Astrocyte of the spinal cord (primary cell): ENCODE measurements around the gene NLGN1.
"Not testable (repeated sequence)": the region's sequence is repeated elsewhere in the genome, so short reads cannot be mapped to it uniquely, and the experiment has no call there.

ENCODE experiments used
- DNase-seq: peaks from one replicate; pipeline ENCODE4 v3.0.0; 2011; ENCODE audit warnings: low read depth, low spot score
- H3K4me3 ChIP-seq: 2 replicates; pipeline ENCODE4 v1.5.1; 2011; ENCODE audit warnings: low read depth, mild to moderate bottlenecking, low read length, moderate library complexity
- CTCF ChIP-seq: IDR thresholded peaks from 2 replicates; pipeline ENCODE4 v1.5.1; 2012; ENCODE audit warnings: low read depth, mild to moderate bottlenecking, low read length, inconsistent platforms
- in situ Hi-C: cut with HindIII; loops from 2 replicates; pipeline ENCODE4 v1.10.0; 2017; ENCODE audit warnings: low sequenced_read_pairs

NLGN1 gene

DNA sequence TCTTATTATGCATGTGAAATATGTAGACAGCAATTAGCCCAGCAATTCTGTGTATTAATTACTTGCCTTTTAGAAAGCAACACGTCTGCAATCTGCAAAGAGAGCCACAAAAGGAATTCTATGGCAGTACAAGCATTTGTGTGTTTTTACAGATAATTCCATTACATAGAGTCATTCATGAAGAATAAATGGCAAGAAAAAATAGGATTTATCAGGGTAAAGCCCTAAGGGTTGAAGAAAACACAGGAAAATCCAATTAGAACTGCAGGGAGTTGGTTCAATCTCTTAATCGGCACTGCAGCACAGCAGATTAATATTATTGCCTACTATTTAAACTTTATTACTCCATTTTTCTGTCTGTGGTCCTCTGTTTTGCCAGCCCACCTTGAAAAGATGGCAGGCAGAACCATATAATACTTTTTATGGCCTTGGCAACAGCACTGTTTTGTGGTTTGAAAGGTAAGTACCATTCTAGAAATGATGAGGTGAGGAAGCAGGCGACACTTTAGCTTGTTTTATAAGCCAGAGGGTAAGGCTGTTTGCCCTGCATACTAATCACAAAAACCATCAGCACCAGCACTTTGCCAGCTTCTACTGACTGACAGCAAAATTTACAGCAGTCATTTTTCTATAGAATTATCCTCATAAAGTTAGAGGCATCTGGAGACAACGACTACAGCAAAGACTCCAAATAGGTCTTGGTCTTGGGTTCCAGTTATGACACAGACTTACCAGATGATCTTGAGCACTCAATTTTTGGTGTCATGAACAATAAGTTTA lies 823.4 kb downstream of the NLGN1 start:
- in situ Hi-C loops, result no loop called here
- no peak for TF ChIP-seq CTCF
- no peak overlapping the region for H3K4me3 ChIP-seq
- DNase-seq, result no peak

DNA sequence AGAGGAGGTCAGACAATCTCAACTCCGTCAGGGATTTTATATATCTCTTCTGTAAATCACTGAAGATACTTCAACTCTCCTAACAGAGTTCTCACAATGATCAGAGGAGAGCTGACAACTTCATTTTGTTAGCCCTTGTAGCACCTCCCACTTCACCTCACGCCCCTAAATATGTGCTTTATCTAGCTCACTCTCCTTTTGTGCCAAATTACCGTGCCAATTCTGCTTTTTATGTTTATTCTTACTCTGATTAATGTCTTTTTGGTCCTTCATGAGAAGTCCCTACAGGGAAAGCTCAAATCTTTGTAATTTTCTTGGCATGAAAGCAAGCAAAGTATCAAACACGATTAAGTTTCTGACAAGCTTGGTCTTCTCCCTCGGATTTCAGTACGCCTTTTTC lies 825.5 kb downstream of the NLGN1 start:
- no peak for DNase-seq
- no peak for TF ChIP-seq CTCF
- H3K4me3 ChIP-seq, result no peak overlapping the region
- in situ Hi-C loops, result no loop called here

DNA sequence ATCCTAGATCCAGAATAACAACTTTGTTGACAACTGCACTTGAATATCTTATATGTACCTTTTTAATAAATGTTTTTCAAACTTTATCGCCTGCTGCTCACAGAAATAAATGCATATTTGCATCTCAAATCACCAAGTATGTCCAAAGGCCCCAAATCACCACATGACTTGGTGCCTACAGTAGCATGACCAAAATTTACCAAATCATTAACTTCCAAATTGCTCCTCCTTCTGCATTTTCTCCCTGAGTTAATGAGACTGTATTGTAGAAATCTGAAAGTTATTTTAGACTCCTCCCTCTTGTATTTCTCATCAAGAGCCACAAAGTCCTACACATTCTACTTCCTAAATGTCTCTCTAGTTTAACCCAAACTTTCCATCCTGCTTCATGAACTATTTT lies 826.1 kb downstream of the NLGN1 start:
- no peak overlapping the region for H3K4me3 ChIP-seq
- no peak for TF ChIP-seq CTCF
- no peak for DNase-seq
- in situ Hi-C loops, result no loop called here

GRCh38 chr3:174229916-174230315 lies 832.4 kb downstream of the NLGN1 start:
- in situ Hi-C loops, result no loop called here
- DNase-seq, result no peak
- no peak overlapping the region for H3K4me3 ChIP-seq
- TF ChIP-seq CTCF, result no peak

- in situ Hi-C loops, H3K4me3 ChIP-seq, DNase-seq: not testable (repeated sequence)
Measured at GRCh38 chr3:174232028-174232657, 834.6 kb downstream of the NLGN1 start.

- H3K4me3 ChIP-seq, result no peak overlapping the region
- no peak for DNase-seq
- in situ Hi-C loops, result no loop called here
- TF ChIP-seq CTCF, result no peak
Measured at GRCh38 chr3:174232658-174233429, 835.3 kb downstream of the NLGN1 start.

DNA sequence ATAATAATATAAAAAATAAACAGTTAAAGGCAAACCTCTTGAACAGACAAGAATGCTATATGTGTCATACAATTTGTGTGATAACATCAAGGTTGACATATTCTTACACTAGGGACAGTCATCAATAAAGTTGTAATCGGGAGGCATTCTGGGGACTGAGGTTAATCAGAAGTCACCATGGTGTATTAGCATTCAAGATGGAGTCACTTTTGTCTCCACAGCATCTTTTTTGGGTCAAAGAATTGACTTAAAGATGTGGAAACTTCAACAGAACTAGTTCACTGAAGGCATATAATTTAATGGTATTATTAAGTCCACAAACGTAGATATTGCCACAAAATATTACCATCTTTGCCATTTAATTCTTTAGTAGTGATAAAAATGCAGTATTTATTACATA lies 836.0 kb downstream of the NLGN1 start:
- in situ Hi-C loops, result no loop called here

More for the DNA sequence above, 836.0 kb downstream of the NLGN1 start:
- TF ChIP-seq CTCF, result no peak
- H3K4me3 ChIP-seq, result no peak overlapping the region
- DNase-seq, result no peak
